Activated CD8-positive, alpha-beta memory T cell treated with anti-CD3 and anti-CD28 coated beads, Interleukin-2, amount 50 U/mL, for 24 hours (primary cell): ENCODE results near the gene IL4I1.
A peak's percentile ranks its signal among the peaks of the same experiment; 100 is the strongest.
"Not testable (repeated sequence)": the region's sequence is repeated elsewhere in the genome, so short reads cannot be mapped to it uniquely, and the experiment has no call there.

Experiments used
- DNase-seq: peaks from one replicate; pipeline ENCODE4 v3.0.0-alpha.2; 2020; ENCODE audit errors: extremely low read depth

Gene IL4I1, protein sequence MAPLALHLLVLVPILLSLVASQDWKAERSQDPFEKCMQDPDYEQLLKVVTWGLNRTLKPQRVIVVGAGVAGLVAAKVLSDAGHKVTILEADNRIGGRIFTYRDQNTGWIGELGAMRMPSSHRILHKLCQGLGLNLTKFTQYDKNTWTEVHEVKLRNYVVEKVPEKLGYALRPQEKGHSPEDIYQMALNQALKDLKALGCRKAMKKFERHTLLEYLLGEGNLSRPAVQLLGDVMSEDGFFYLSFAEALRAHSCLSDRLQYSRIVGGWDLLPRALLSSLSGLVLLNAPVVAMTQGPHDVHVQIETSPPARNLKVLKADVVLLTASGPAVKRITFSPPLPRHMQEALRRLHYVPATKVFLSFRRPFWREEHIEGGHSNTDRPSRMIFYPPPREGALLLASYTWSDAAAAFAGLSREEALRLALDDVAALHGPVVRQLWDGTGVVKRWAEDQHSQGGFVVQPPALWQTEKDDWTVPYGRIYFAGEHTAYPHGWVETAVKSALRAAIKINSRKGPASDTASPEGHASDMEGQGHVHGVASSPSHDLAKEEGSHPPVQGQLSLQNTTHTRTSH

DNA sequence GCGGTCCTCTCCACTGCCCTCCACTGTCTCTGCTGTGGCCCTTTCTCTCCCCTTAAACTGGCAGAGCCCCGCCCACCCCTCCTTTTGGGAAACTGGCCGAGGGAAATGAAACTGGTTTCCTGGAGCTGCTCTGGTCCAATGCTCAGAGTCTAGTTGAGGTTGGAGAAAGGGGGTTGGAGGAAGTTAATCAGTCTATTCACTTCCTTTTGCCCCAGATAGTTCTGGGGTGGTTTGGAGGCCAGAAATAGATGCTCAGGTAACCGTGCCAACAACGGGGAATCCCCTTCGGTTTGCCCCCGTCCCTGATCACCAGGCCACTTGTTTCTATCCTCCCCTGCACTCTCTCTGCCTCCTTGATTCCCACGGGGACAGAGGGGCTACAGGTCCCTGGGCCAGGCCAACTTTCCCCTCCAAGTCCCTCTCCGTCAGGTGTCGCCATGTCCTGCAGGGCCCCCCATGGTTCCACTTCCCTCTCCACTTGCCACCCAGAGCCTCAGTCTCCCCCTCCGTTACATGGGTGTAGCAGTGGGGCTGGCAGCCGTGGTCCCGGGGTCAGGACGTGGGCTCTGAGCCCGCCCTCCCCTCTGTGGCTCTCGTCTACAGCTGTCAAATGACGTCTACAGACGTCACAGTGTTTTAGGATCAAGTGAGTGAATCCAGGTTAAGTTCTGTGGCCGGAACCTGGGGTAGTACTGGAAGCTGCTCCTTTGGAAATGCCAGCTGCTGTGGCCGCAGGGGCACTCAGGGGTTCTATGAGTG, at the start of gene IL4I1:
TSS of gene IL4I1 (minus strand) at position 25 of the 759 bp plus-strand sequence. CDS start 727 bp downstream, outside the sequence.
- no peak for DNase-seq

DNA sequence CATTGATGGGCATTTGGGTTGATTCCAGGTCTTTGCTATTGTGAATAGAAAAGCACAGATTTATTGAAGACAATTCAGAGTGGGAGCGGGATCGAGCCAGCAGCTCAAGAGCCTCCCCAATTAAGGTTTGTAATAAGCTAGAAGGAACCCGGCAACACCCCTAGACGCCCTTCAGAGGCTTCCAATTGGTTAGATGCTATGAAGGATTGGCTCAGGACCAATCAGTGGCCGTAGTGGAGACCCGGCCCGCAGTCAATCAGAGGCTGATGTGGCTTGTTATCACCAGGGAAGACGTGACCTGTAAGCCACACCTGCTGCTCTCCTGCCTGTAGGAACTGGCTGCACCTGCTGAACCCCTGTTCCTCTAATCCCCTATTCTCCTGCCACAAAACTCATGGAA, 49.7 kb upstream of the IL4I1 start:
- DNase-seq, result no peak

DNA sequence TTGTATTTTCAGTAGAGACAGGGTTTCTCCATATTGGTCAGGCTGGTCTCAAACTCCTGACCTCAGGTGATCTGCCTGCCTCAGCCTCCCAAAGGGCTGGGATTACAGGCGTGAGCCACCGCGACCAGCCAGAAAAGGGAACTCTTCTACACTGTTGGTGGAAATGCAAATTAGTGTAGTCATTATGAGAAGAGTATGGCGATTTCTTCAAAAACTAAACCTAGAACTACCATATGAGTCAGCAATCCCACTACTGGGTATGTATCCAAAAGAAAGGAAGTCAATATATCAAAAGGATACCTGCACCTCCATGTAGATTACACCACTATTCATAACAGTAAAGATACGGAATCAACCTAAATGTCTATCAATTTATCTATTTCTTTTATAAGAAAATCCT, 47.9 kb upstream of the IL4I1 start:
- not testable (repeated sequence) for DNase-seq

DNA sequence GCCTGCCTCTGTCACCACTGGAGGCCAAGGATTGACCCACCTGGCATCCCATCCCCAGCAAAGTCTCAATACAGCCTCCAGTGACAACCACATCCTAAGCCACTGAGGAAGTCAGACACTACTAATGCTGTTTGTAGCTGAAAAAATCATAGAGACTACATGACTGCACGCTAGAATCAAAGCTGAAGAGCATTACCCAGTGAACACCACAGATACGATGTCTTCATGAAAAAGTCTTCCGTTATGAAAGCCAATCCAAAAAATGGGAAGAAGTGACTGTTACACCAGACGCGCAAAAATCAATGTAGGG, 43.8 kb upstream of the IL4I1 start:
- no peak for DNase-seq

DNA sequence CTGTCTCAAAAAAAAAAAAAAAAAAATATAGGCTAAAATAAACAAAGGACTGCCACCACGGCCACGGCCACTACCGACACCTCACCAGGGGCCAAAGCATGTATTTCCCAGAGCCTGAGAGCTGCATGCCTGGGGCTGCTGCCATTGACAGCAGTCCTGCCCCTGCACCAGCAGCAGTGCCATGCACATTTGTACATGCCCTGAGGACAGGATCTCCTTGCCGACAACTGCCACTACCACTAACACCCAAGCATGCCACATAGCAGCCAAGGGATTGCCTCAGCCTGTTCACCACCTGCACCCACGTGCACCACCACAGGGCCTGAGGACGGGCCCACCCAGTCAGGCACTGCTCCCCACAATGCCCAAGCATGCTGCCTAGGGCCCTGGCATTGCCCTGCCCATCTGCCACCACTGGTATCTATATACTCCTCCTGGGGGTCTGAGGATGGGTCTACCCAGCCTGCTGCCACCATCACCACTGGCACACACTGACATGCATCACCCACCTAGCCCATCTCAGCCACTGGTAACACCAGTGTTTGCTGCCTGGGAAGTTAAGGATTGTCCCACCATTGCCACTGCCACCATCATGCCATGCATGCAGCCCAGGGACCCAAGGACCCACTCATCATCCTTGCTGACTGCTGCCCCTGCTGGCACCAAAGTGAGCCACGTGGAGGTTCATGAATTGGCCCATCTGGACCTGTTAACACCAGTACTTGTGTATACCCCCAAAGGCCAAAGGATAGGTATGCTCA, 43.2 kb upstream of the IL4I1 start:
- no peak for DNase-seq

DNA sequence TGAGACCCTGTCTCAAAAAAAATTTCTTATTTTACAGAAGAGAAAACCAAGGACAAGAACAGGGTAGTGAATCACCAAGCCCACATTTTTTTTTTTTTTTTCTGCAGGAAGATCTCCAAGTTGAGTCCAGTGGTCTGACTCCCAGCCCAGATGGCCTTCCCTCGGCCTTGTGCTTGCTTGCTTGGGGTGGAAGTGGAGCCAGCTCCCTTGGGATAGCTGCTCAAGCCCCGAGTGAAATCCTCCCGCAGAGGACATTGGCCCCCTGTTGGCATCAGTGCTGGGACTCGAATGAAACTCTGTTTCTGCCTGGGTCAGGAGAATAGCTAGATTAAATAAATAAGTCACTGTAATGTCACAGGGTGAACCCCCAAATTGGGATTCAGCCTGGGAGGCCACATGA, 42.0 kb upstream of the IL4I1 start:
- DNase-seq, result no peak

DNA sequence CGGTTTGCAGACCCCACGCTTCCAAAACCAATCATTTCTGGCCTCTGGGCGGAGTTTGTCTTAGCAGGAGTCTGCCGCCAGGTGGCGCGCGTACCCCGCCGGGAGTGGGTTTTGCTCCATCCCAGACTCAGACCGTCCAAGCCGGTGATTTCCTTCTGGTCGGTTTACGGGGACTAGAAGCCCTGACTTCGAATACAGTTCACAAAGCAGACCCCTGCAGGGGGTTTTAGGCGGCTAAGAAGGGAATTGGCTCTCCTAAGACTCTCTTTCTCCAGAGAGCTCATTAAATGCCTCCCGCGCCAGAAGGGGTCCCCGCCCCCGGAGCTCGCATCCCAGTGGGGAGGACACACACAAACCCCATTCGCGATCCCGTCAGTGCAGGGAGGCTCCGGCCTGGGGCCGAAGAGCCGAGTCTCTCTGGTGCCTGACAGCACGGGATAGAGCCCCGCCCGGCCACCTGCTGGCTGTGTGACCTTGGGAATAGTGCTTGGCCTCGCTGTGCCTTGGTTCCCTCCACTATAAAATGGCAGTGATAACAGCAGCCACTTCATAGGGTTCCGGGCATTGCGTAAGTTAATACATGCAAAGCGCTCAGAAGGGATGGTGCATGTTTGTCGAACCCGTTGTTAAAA, 41.2 kb upstream of the IL4I1 start:
- DNase-seq, result peak; percentile 48

DNA sequence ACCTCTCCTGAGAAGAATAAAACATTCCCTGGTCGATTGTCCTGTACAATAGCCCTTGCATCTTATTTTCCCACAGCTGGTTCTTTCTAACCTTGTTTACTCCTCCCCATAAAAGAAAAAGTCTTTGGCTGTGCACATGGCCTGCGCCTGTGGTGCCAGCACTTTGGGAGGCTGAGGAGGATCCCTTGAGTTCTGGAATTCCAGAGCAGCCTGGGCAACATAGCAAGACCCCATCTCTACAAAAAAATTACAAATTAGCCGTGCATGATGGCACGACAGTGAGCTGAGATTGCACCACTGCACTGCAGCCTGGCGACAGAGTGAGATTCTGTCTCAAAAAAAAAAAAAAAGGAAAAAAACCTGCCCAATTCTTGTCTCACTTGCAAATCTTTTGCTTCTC, 39.9 kb upstream of the IL4I1 start:
- DNase-seq, result no peak

DNA sequence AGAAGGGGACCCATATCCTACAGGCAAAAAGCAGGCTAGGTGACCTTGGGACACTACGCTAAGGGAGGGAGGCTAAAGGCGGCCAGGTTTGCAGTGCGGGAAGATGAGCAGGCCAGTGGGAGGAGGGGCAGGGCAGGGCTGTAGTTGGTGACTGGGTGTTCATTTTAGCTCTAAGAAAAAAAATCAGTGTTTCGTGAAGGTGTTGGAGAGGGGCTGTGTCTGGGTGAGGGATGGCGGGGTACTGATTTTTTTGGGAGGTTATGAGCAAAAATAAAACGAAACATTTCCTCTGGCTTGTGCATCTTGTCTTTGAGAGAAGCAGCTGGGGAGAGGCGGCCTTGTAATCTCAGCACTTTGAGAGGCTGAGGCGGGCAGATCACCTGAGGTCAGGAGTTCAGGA, 37.0 kb upstream of the IL4I1 start:
- no peak for DNase-seq

DNA sequence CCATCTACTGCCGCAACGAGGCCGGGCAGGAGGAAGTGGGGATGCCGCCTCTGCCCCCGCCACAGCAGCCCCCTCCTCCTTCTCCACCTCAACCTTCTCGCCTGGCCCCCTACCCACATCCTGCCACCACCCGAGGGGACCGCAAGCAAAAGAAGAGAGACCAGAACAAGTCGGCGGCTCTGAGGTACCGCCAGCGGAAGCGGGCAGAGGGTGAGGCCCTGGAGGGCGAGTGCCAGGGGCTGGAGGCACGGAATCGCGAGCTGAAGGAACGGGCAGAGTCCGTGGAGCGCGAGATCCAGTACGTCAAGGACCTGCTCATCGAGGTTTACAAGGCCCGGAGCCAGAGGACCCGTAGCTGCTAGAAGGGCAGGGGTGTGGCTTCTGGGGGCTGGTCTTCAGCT, 36.0 kb upstream of the IL4I1 start:
- no peak for DNase-seq

DNA sequence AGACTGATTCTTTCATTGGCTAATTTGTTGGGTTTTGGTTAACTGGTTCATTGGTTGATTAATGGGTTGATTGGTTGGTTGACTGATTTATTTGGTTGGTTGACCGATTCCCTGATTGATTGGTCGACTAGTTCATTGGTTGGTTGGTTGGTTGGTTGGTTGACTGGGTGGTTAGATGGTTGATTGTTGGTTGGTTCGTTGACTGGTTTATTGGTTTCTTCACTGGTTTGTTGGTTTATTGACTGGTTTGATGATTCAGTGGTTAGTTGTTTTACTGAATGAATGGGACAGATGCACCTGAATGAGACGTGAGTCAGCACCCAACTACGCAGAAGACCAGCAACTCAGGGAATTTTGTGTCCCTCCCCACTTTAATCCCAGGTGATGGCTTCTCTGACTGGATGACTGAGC, 35.4 kb upstream of the IL4I1 start:
- no peak for DNase-seq

DNA sequence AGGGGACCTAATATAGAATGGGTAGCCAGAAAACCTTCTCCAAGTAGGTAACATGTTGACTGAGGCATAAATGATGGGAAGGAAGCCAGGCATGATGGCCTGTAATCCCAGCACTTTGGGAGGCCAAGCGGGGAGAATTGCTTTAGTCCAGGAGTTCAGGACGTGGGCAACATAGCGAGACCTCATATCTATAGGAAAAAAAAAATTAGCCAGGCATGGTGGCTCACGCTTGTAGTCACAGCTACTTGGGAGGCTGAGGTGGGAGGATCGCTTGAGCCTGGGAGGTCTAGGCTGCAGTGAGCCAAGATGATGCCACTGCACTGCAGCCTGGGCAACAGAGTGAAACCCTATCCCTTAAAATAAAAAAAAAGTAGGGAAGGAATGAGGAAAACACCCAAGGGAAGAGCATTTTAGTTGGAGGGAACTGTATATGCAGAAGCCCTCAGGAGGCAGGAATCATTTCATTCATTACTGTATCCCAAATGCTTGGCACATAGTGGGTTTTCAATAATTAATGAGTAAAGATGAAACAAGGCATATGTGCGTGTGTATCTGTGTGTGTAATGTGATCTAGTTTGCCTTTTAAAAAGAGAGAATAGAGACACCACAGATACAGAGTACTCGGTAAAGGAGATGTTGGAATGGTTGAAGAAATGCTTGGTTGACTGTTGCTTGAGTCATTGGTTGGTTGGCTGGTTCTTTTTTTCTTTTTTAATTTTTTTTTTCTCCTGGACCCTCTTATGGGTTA, 34.8 kb upstream of the IL4I1 start:
- no peak for DNase-seq

DNA sequence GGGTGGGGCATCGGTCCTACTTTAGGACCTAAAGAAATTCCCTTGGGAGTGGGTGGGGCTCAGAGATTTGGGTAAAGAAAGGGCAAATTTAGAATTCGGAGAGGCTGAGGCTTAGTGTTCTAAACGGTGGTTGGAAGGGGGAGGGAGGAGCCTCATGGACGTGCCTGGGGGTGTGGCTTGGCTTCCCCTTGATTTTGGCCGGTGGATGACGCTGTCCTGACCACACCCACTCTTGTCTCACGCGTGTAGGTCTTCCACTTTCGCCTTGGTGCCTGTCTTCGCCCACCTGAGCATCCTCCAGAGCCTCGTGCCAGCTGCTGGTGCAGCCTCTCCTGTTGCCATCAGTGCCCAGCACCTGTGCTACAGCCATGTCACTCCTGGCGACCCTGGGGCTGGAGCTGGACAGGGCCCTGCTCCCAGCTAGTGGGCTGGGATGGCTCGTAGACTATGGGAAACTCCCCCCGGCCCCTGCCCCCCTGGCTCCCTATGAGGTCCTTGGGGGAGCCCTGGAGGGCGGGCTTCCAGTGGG, 33.9 kb upstream of the IL4I1 start:
- no peak for DNase-seq

DNA sequence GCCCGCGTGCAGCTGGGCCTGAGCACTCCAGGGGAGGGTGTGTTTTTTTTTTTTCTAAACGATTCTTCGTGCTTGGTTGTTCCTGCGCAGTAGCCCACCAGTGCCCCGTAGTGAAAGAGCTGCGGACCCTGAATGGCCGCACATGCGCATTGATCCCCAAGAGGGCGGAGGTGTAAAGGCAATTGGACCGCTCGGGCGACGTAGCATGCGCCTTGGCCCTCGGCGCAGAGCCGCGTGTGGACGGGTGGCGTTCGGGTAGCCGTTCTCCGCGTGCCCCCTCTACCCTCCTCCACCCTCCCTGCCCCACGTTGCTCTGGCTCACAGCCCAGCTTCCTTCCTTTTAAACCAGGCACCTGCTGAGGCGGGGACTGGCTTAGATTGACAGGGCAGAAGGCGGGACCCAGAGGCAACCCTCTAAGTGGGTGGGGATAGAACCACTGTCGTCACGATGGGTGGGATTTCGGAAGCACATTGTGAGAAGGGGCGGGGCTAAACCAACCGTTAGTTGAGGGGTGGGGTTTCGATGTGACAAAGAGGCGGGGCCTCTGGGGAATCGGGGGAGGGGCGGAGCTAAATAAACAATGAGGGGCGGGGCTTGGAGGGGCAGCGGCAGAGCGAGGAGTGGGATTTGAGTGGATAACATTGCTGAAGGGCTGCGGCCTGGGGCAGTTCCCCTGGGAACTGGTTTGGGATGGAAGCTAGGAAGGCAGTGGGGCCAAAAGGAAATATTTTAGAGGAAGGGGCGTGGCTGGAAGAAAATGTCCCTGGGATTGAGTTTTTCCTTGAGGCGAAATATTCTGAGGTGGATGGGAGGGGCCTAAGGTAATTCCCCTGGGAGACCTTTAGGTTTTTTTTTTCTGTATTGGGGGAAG, 33.2 kb upstream of the IL4I1 start:
- DNase-seq, result peak; percentile 81

DNA sequence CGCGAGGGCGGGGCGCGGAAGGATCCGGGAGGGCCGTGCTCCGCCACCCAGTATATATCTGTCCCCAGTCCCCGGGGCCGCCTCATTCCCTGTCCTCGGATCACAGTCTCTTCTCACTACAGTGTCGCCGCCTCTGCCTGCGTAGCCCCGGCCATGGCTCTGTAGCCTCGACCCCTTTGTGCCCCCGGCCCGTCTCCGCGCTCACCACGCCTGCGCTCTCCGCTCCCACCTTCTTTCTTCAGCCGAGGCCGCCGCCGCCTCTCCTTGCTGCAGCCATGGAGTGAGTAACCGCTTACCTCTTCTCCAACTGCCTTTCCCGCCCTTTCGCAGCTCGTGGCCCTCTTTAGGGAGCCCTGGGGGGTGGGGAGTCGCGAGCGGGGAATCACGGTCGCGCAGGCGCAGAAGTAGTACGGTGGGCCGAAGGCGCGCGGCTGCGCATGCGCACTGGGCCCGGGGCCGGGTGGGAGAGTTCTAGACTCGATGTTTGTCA, 32.5 kb upstream of the IL4I1 start, which contains the start of the genes ATF5 and NUP62:
TSS of gene ATF5 (plus strand) at position 85 of the 490 bp plus-strand sequence. CDS start 1,646 bp downstream, outside the sequence.
TSS of gene NUP62 (minus strand) at position 384 of the 490 bp plus-strand sequence. CDS start 19,697 bp downstream, outside the sequence.
- DNase-seq, result peak; percentile 74

DNA sequence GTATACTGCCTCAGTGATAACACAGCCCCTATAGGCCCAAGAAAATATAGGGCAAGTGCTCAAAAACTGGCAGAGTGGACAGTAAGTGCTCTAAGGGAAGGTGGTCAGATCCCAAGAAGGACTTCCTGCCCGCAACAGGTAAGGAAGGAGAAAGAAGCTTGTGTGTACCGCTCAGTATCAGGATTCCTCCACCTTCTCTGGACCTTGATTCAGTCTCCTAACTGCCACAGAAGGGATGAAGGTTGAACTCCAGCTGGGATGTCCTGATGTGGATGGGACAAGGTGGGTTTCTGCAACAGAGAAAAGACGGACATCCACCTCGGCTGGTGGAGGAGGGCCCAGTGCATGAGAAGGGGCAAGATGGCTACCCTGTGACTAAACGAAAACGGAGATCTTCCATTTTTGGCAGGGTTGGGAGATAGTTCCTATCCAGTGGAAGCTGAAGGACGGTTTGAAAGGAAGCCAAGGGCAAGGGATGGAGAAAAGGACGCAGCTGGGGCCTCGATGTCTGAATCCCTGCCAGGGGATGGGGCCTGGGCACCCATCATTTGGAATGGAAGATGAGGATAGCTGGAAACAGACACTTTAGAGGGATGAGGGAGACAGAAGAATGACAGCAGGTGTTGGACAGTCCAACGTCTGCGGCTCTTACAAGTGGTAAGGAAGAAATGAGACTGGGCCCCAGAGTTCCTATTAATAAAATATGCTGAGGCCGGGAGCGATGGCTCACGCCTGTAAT, 31.0 kb upstream of the IL4I1 start:
- no peak for DNase-seq

DNA sequence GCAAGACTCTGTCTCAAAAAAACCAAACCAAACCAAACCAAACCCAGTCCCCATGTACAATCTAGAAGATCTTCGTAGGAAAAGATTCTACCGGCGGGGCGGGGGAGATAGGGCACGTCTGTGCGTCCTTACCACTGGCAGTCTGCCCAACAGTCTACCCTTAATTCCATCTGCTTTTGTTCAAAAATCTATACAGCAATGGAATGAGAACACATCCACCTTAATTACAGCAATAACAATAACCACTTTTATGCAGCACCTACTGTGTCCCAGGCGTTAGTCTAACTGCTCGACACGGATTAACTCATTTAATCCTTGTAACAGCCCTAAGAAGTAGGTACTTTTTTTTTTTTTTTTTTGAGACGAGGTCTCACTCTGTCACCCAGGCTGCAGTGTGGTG, 29.8 kb upstream of the IL4I1 start:
- DNase-seq, result no peak

DNA sequence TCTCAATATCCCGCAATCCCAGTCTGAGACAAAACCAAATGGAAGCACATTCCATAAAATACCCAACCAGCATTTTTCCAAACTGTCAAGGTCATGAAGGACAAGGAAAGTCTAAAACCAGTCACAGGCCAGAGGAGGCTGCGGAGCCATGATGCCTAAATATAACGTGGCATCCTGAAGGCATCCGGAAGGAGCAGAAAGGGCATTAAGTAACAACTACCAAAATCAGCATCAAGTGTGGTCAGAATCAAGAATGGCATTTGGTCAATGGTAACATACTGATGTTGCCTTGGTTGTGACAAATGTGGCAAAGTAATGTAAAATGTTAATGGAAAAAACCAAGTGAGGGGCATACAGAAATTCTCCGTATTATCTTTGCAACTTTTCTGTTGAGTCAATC, 28.8 kb upstream of the IL4I1 start:
- no peak for DNase-seq

DNA sequence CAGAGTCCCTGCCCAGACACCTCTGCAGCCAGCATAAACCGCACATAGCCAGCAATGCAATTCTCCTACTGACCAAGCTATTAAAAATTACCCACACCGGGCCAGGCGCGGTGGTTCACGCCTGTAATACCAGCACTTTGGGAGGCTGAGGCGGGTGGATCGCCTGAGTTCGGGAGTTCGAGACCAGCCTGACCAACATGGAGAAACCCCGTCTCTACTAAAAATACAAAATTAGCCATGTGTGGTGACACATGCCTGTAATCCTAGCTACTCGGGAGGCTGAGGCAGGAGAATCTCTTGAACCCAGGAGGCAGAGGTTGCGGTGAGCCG, 28.2 kb upstream of the IL4I1 start:
- DNase-seq, result not testable (repeated sequence)
